ENCODE measurements around the gene HAX1.

The HAX1 gene

DNA sequence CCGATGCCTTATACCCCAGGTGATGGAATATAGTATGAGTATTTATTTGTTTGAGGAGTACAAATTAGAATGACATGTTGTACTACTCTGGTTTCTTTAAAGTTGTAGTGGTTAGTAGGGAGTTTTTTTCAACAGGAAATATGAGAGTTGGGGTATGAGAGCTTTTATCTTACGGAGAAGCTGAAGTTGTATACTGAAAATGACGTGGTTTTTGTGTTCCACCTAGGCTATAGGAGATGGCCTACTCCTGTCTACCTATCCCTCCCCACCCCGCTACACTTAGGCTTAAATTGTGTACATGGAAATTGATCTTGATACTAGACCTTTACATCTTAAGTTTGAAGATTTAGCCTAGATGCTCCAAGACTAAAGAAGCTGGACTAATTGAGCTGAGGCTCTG, 6.8 kb upstream of the HAX1 start:
- TF ChIP-seq EGR1 (IDR thresholded peaks at IDR 0.05) (no peak), TAF1 (IDR thresholded peaks at IDR 0.05; ENCODE audit: low read depth) (no peak), ZBTB7A (IDR thresholded peaks at IDR 0.05; ENCODE audit: low read depth) (no peak), FOXM1 (IDR thresholded peaks at IDR 0.05; ENCODE audit: borderline replicate concordance, low read depth) (no peak), TEAD4 (IDR thresholded peaks at IDR 0.05) (no peak), EP300 (IDR thresholded peaks at IDR 0.05; ENCODE audit: borderline replicate concordance) (no peak), NFIC (IDR thresholded peaks at IDR 0.05) (no peak), CEBPB (IDR thresholded peaks at IDR 0.05) (no peak), YY1 (IDR thresholded peaks at IDR 0.05; ENCODE audit: low read depth) (no peak), RAD21 (IDR thresholded peaks at IDR 0.05; ENCODE audit: low read depth) (no peak), CREB1 (IDR thresholded peaks at IDR 0.05; ENCODE audit: low read depth) (no peak), TCF12 (IDR thresholded peaks at IDR 0.05; ENCODE audit: low read depth) (no peak)
- TF ChIP-seq, protein P1, sequence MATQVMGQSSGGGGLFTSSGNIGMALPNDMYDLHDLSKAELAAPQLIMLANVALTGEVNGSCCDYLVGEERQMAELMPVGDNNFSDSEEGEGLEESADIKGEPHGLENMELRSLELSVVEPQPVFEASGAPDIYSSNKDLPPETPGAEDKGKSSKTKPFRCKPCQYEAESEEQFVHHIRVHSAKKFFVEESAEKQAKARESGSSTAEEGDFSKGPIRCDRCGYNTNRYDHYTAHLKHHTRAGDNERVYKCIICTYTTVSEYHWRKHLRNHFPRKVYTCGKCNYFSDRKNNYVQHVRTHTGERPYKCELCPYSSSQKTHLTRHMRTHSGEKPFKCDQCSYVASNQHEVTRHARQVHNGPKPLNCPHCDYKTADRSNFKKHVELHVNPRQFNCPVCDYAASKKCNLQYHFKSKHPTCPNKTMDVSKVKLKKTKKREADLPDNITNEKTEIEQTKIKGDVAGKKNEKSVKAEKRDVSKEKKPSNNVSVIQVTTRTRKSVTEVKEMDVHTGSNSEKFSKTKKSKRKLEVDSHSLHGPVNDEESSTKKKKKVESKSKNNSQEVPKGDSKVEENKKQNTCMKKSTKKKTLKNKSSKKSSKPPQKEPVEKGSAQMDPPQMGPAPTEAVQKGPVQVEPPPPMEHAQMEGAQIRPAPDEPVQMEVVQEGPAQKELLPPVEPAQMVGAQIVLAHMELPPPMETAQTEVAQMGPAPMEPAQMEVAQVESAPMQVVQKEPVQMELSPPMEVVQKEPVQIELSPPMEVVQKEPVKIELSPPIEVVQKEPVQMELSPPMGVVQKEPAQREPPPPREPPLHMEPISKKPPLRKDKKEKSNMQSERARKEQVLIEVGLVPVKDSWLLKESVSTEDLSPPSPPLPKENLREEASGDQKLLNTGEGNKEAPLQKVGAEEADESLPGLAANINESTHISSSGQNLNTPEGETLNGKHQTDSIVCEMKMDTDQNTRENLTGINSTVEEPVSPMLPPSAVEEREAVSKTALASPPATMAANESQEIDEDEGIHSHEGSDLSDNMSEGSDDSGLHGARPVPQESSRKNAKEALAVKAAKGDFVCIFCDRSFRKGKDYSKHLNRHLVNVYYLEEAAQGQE (IDR thresholded peaks at IDR 0.05; ENCODE audit: low read depth) = no peak
- TF ChIP-seq, protein P2, sequence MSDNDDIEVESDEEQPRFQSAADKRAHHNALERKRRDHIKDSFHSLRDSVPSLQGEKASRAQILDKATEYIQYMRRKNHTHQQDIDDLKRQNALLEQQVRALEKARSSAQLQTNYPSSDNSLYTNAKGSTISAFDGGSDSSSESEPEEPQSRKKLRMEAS (IDR thresholded peaks at IDR 0.05) = no peak
- TF ChIP-seq, protein P3, sequence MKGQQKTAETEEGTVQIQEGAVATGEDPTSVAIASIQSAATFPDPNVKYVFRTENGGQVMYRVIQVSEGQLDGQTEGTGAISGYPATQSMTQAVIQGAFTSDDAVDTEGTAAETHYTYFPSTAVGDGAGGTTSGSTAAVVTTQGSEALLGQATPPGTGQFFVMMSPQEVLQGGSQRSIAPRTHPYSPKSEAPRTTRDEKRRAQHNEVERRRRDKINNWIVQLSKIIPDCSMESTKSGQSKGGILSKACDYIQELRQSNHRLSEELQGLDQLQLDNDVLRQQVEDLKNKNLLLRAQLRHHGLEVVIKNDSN (IDR thresholded peaks at IDR 0.05) = no peak

DNA sequence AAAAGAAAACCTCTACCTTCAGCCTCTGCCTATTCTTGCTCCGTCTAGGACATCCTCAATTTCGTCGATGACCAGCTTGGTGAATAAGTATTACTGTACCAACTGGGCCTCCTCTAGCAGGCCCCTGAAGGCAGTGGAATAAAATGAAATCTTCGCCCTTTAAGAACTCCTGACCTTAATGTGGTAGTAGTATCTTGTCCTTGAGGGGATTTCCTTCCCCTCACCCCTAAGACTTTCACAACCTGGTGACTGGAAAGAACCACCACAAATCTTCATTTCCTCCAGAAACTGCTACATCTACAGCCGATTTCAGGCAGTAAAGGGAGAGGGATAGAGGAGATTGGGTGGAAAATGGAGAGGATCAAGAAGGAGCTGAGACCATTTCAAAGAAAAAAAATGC, 1.6 kb upstream of the HAX1 start:
- TF ChIP-seq, protein P3 (IDR thresholded peaks at IDR 0.05) = no peak
- TF ChIP-seq TAF1 (IDR thresholded peaks at IDR 0.05; ENCODE audit: low read depth) (no peak), CREB1 (IDR thresholded peaks at IDR 0.05; ENCODE audit: low read depth) (no peak), TCF12 (IDR thresholded peaks at IDR 0.05; ENCODE audit: low read depth) (no peak), TEAD4 (IDR thresholded peaks at IDR 0.05) (no peak), YY1 (IDR thresholded peaks at IDR 0.05; ENCODE audit: low read depth) (no peak), EP300 (IDR thresholded peaks at IDR 0.05; ENCODE audit: borderline replicate concordance) (no peak), RAD21 (IDR thresholded peaks at IDR 0.05; ENCODE audit: low read depth) (no peak)
- TF ChIP-seq, protein P1 (IDR thresholded peaks at IDR 0.05; ENCODE audit: low read depth) = no peak

DNA sequence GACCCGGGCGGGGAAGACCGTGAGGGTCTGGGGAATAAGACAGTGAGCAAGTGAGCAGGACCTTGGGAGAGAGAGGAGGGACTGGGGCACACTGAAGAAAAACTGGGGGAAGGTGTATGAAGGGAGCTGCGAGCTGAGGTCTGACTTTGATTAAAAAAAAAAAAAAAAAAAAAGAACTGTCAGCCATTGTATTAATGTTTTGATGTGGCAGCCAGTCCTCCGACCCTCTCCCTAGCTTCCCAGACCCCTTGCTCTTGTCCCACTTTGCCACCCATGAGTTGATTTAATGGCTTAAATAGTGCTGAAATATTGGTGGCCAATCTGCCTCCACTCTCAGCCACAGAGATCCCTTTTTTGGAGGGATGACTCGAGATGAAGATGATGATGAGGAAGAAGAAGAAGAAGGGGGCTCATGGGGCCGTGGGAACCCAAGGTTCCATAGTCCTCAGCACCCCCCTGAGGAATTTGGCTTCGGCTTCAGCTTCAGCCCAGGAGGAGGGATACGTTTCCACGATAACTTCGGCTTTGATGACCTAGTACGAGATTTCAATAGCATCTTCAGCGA, 652 bp downstream of the HAX1 start:
- no peak for TF ChIP-seq YY1 (IDR thresholded peaks at IDR 0.05; ENCODE audit: low read depth)
- 0 out of 2 replicates have a peak, but pooled peaks have one; percentile 4 for TF ChIP-seq ZBTB7A (IDR thresholded peaks at IDR 0.05; ENCODE audit: low read depth)

DNA sequence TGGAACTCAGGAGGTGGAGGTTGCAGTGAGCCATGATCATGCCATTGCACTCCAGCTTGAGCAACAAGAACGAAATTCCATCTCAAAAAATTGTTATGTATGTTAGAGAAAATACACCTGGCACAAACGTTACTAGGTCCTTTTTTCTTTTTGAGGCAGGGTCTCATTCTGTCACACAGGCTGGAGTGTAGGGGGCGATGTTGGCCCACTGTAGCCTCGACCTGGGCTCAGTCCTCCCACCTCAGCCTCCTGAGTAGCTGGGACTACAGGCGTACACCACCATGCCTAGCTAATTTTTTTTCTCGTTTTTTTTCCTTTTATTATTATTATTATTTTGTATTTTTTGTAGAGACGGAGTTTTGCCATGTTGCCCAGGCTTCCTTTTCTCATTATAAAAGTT, 4.4 kb downstream of the HAX1 start:
- TF ChIP-seq YY1 (IDR thresholded peaks at IDR 0.05; ENCODE audit: low read depth) = no peak
- TF ChIP-seq RAD21 (IDR thresholded peaks at IDR 0.05; ENCODE audit: low read depth) = peak; percentile 36; the same call in 1 of the 2 replicates

DNA sequence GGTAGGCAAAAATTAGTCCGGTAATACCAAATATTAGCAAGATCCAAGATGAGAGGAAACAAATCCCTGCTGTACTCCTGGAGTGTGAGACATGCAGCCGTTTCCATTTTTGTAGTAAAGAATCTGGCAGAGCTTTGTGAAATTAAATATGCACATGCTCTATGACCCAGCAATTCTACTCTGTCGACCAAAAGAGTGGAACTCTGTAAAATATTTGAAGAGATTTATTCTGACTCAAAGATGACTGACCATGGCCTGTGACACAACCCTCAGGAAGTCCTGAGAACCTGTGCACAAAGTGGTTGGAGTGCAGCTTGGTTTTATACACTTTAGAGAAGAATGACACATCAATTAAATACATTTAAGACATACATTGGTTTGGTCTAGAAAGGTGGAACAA, 16.2 kb downstream of the HAX1 start:
- TF ChIP-seq, protein P1 (IDR thresholded peaks at IDR 0.05; ENCODE audit: low read depth) = no peak
- no peak for TF ChIP-seq EGR1 (IDR thresholded peaks at IDR 0.05)
- TF ChIP-seq YY1 (IDR thresholded peaks at IDR 0.05; ENCODE audit: low read depth) = no peak
- no peak for TF ChIP-seq TCF12 (IDR thresholded peaks at IDR 0.05; ENCODE audit: low read depth)
- TF ChIP-seq, protein P2 (IDR thresholded peaks at IDR 0.05) = no peak
- TF ChIP-seq CREB1 (IDR thresholded peaks at IDR 0.05; ENCODE audit: low read depth) = no peak
- no peak for TF ChIP-seq EP300 (IDR thresholded peaks at IDR 0.05; ENCODE audit: borderline replicate concordance)
- no peak for TF ChIP-seq NFIC (IDR thresholded peaks at IDR 0.05)
- TF ChIP-seq, protein P3 (IDR thresholded peaks at IDR 0.05) = no peak
- no peak for TF ChIP-seq TEAD4 (IDR thresholded peaks at IDR 0.05)
- no peak for TF ChIP-seq CEBPB (IDR thresholded peaks at IDR 0.05)
- no peak for TF ChIP-seq ZBTB7A (IDR thresholded peaks at IDR 0.05; ENCODE audit: low read depth)
- TF ChIP-seq RAD21 (IDR thresholded peaks at IDR 0.05; ENCODE audit: low read depth) = no peak
- no peak for TF ChIP-seq TAF1 (IDR thresholded peaks at IDR 0.05; ENCODE audit: low read depth)
- TF ChIP-seq FOXM1 (IDR thresholded peaks at IDR 0.05; ENCODE audit: borderline replicate concordance, low read depth) = no peak

Measured in Ishikawa (cell line).